Activated CD4-positive, alpha-beta T cell treated with anti-CD3 and anti-CD28 coated beads, Interleukin-2, amount 50 U/mL, for 1 hour (primary cell): ENCODE results near the gene DKC1.
"Not testable (repeated sequence)": the region's sequence is repeated elsewhere in the genome, so short reads cannot be mapped to it uniquely, and the experiment has no call there.

ENCODE experiments used
- DNase-seq: peaks from one replicate; pipeline ENCODE4 v3.0.0-alpha.2; 2020

The DKC1 gene

DNA sequence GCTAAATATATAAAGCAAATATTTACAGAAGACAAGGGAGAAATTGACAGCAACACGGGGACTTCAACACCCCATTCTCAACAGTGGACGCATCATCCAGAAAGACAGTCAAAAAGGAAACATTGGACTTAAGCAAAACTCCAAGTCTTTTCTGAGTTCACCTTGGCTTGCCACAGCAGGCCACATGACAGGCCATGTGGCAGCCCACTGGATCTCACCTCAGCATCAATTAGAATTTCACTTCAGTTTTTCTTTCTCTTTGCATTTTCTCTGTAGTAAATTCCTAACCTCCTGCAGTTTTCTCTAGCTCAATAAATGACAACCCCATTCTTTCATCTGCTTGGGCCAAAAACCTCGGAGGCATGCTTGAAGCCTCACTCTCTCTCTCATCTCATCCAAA lies 59.4 kb downstream of the DKC1 start:
- DNase-seq = no peak

DNA sequence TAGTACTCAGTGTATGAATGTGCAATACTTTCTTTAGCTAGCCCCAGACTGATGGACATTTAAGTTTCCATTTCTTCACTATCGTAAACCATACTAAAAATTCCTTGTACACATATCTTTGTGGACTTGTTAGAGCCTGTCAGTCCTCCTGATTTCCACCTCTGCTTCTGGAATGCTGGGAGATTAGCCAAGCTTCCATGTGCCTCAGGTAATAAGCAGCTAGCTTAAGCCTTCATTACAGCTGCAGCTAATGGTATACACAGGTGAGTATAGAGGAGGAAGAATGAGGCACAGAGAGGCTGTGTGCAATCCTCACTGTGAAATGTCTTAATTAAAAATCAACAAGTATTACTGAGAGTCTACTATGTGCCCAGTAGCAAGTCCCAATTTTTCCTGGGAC lies 62.0 kb downstream of the DKC1 start:
- no peak for DNase-seq

DNA sequence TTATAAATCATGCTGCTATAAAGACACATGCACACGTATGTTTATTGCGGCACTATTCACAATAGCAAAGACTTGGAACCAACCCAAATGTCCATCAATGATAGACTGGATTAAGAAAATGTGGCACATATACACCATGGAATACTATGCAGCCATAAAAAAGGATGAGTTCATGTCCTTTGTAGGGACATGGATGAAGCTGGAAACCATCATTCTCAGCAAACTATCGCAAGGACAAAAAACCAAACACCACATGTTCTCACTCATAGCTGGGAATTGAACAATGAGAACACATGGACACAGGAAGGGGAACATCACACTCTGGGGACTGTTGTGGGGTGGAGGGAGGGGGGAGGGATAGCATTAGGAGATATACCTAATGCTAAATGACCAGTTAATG lies 62.9 kb downstream of the DKC1 start:
- DNase-seq = not testable (repeated sequence)
